Endothelial cell of umbilical vein (primary cell): Measurements from ENCODE around the gene C4orf50. TPM values are rescaled to one million over a fixed set of nuclear protein-coding genes. Genes with fewer than 3 reads are reported as not detected.

ENCODE experiments used
- BruUV-seq: library from RNA; stranded (reverse); fragments of 400-500 nt; replicated peaks from 2 replicates; lab custom pipeline; 2021; lab: Mats Ljungman, UMichigan
- CTCF ChIA-PET: fragments of 300-600, 350-600 bp; sonication (Branson Sonifier 250); formaldehyde crosslinking; loops from one replicate; lab custom pipeline; 2021; ENCODE audit warnings: antibody characterized with exemption, inconsistent platforms; lab: Charles Lee
- POLR2A ChIA-PET: fragments of 300-600, 350-600 bp; sonication (Branson Sonifier 250); formaldehyde crosslinking; loops from one replicate; lab custom pipeline; 2021; ENCODE audit warnings: antibody characterized with exemption, inconsistent platforms; lab: Charles Lee
- DNase-seq: peaks from one replicate; pipeline ENCODE4 v3.0.0-alpha.2; 2011; ENCODE audit warnings: low read depth, low spot score
- FAIRE-seq: peaks from 2 replicates; lab custom pipeline; 2011; peaks lifted over from hg19 to GRCh38; lab: Jason Lieb, UNC
- H2AFZ ChIP-seq: 2 replicates; pipeline ENCODE4 v1.6.0; 2012; ENCODE audit warnings: low read depth, low read length, control low read depth, inconsistent platforms
- H3K27ac ChIP-seq: 2 replicates; pipeline ENCODE4 v1.5.1; 2011; ENCODE audit warnings: low read depth, mild to moderate bottlenecking, control low read depth, low read length, moderate library complexity; ENCODE audit not compliant: insufficient read depth
- H3K27me3 ChIP-seq, 2 experiments: 2 replicates each; pipeline versions ENCODE4 v1.6.0 to v1.6.1; 2011; ENCODE audit warnings: low read length in 2 of 2, mixed read lengths in 1 of 2; ENCODE audit not compliant: control insufficient read depth in 2 of 2, insufficient read depth in 2 of 2
- H3K36me3 ChIP-seq, 2 experiments: 2 replicates in 1 of 2; 3 replicates in 1 of 2; pipeline ENCODE4 v1.5.1; 2011; ENCODE audit warnings: low read length in 2 of 2, mild to moderate bottlenecking in 1 of 2, moderate library complexity in 1 of 2; ENCODE audit not compliant: control insufficient read depth in 2 of 2, insufficient read depth in 2 of 2; ENCODE audit errors: extremely low read depth in 1 of 2
- H3K4me1 ChIP-seq: 3 replicates; pipeline ENCODE4 v1.5.1; 2011; ENCODE audit warnings: mild to moderate bottlenecking, low read length; ENCODE audit not compliant: control insufficient read depth, insufficient read depth; ENCODE audit errors: extremely low read depth
- H3K4me2 ChIP-seq: 2 replicates; pipeline ENCODE4 v1.6.1; 2011; ENCODE audit warnings: low read length, control low read depth, mixed read lengths; ENCODE audit not compliant: insufficient read depth
- H3K4me3 ChIP-seq, 3 experiments: fragments of 200-600 bp in 1 of 3; sonication (generic), shearing (Covaris generic) in 1 of 3; replicated peaks in 1 of 3; 2 replicates each; pipeline ENCODE4 v1.5.1; 2011 to 2016; ENCODE audit warnings: control low read depth in 3 of 3, low read length in 3 of 3, mild to moderate bottlenecking in 2 of 3, inconsistent platforms in 1 of 3, low read depth in 1 of 3, moderate library complexity in 1 of 3; ENCODE audit not compliant: insufficient read depth in 1 of 3
- H3K79me2 ChIP-seq: 2 replicates; pipeline ENCODE4 v1.6.0; 2012; ENCODE audit warnings: low read length, inconsistent platforms; ENCODE audit not compliant: control insufficient read depth, insufficient read depth
- H3K9ac ChIP-seq: replicated peaks from 2 replicates; pipeline ENCODE3; 2011; ENCODE audit warnings: low read length, control low read depth; ENCODE audit not compliant: insufficient read depth; ENCODE audit errors: extremely low read depth
- H3K9me1 ChIP-seq: replicated peaks from 3 replicates; pipeline ENCODE4 v1.6.0; 2011; ENCODE audit warnings: mild to moderate bottlenecking, low read length; ENCODE audit not compliant: control insufficient read depth, insufficient read depth; ENCODE audit errors: extremely low read depth
- H3K9me3 ChIP-seq: replicated peaks from 2 replicates; pipeline ENCODE4 v1.5.1; 2012; ENCODE audit warnings: low read length, inconsistent platforms; ENCODE audit not compliant: control insufficient read depth, insufficient read depth
- H4K20me1 ChIP-seq: replicated peaks from 2 replicates; pipeline ENCODE3; 2011; ENCODE audit warnings: mild to moderate bottlenecking, low read length; ENCODE audit not compliant: control insufficient read depth, insufficient read depth; ENCODE audit errors: extremely low read depth
- EZH2 ChIP-seq: IDR thresholded peaks from 2 replicates; pipeline ENCODE4 v1.6.1; 2012; ENCODE audit warnings: borderline replicate concordance, low read depth, mild to moderate bottlenecking, moderate library complexity, low read length, inconsistent platforms; ENCODE audit not compliant: severe bottlenecking
- FOS ChIP-seq: IDR thresholded peaks from 2 replicates; pipeline ENCODE4 v1.6.1; 2011; ENCODE audit warnings: mild to moderate bottlenecking, low read length, moderate library complexity, borderline replicate concordance; ENCODE audit not compliant: insufficient read depth
- GATA2 ChIP-seq: IDR thresholded peaks from 2 replicates; pipeline ENCODE4 v1.7.0; 2011; ENCODE audit warnings: low read depth, mild to moderate bottlenecking, moderate library complexity, mixed read lengths, low read length; ENCODE audit not compliant: insufficient read length, insufficient read depth
- JUN ChIP-seq: IDR thresholded peaks from 2 replicates; pipeline ENCODE4 v1.6.1; 2011; ENCODE audit warnings: borderline replicate concordance, low read depth; ENCODE audit not compliant: insufficient read length, insufficient read depth
- MYC ChIP-seq: IDR thresholded peaks from one replicate; pipeline ENCODE4 v1.6.1; 2011; ENCODE audit warnings: mild to moderate bottlenecking, low read depth, low read length
- POLR2A ChIP-seq: IDR thresholded peaks from 2 replicates; pipeline ENCODE4 v1.6.1; 2012; ENCODE audit warnings: low read depth, mild to moderate bottlenecking, control low read depth, low read length
- POLR2AphosphoS5 ChIP-seq: IDR thresholded peaks from 2 replicates; pipeline ENCODE4 v1.6.1; 2012; ENCODE audit warnings: low read depth, mild to moderate bottlenecking, control low read depth, low read length, moderate library complexity; ENCODE audit not compliant: insufficient read depth
- dilution Hi-C: fragments of 300-500 bp; cut with MboI; formaldehyde crosslinking; loops from one replicate; pipeline ENCODE4 v1.15.0; 2019; ENCODE audit warnings: low sequenced_read_pairs; ENCODE audit not compliant: extremely low pct_ligation_motif_present
- intact Hi-C: fragments of 100-400 bp; cut with micrococcal nuclease; formaldehyde crosslinking; loops from one replicate; pipeline ENCODE4 v1.10.0; 2022
- polyA plus RNA-seq, 4 experiments: library from polyadenylated mRNA; depleted of rRNA in 3 of 4; stranded (reverse) in 3 of 4; unstranded in 1 of 4; fragments of >200 nt; gene quantifications; 2 replicates each; pipeline versions ENCODE4 v1.2.1 to v1.2.3, GENCODE V29; 2011 to 2012; ENCODE audit warnings: missing spikeins in 1 of 4
- total RNA-seq: library from RNA; stranded (reverse); gene quantifications from 2 replicates; pipeline ENCODE4 v1.2.3, GENCODE V29; 2021
- TF ChIP-seq, protein P1 (sequence below), 2 donors: IDR thresholded peaks; 1 replicate in 1 of 2; 2 replicates in 1 of 2; pipeline ENCODE4 v1.5.1; 2011; ENCODE audit warnings: low read length in 2 of 2, mild to moderate bottlenecking in 2 of 2, moderate library complexity in 2 of 2, control low read depth in 1 of 2, inconsistent platforms in 1 of 2, low read depth in 1 of 2; ENCODE audit not compliant: insufficient read depth in 1 of 2; ENCODE audit errors: extremely low read depth in 1 of 2
- TF ChIP-seq, protein P2 (sequence below): IDR thresholded peaks from 2 replicates; pipeline ENCODE4 v1.6.1; 2011; ENCODE audit not compliant: insufficient read depth, insufficient read length

Gene C4orf50
- total and polyA plus RNA-seq, 2 donors (not counting 3 experiments of a cell fraction or from before 2014, with no cell fraction given), result not detected

DNA sequence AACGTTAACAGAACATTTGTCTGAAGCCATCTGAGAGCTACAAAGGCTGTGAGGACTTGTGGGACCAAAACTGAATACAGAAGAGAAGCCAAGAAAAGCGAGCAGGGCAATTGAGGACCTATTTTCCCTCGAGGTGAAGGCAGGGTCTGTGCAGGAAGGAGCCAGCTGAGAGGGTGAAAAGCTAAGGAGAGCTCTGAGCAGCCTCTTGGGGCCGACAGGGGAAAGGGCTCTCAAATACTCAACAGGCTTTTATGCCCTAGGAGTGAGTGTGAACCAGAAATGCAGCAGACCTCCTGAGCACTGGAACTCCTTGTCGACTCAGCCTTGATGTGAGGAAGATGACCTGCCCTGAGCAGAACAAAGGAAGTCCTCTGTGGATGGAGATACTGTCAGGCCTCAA is 54.2 kb downstream of the C4orf50 start:
- CTCF ChIA-PET, result interaction anchor here (3.8 kb wide), 1 partner anchor 34 kb away, joined by 13 read pairs; no protein-coding TSS in a partner anchor
- H3K4me2 ChIP-seq, result no peak overlapping the region

More for the DNA sequence above, 54.2 kb downstream of the C4orf50 start:
- no TSS peak for BruUV-seq
- Histone ChIP-seq H3K9me3 (no peaks in the 10 kb centered on the region), H3K27ac (no peak overlapping the region), H3K27me3 (no peaks in the 10 kb centered on the region), H3K9me1 (no peaks in the 10 kb centered on the region), H3K9ac (no peak overlapping the region), H3K79me2 (no peaks in the 10 kb centered on the region), H2AFZ (no peak overlapping the region), H4K20me1 (no peaks in the 10 kb centered on the region), H3K4me1 (no peaks in the 10 kb centered on the region), H3K36me3 (no peaks in the 10 kb centered on the region), H3K4me3 (no peak overlapping the region)
- POLR2A ChIA-PET, result no interaction called here
- intact Hi-C loops, result no loop called here
- dilution Hi-C loops, result no loop called here
- FAIRE-seq, result no peak
- no peak for TF ChIP-seq GATA2
- TF ChIP-seq POLR2A, result no peak
- TF ChIP-seq POLR2AphosphoS5, result no peak
- TF ChIP-seq, protein P1, sequence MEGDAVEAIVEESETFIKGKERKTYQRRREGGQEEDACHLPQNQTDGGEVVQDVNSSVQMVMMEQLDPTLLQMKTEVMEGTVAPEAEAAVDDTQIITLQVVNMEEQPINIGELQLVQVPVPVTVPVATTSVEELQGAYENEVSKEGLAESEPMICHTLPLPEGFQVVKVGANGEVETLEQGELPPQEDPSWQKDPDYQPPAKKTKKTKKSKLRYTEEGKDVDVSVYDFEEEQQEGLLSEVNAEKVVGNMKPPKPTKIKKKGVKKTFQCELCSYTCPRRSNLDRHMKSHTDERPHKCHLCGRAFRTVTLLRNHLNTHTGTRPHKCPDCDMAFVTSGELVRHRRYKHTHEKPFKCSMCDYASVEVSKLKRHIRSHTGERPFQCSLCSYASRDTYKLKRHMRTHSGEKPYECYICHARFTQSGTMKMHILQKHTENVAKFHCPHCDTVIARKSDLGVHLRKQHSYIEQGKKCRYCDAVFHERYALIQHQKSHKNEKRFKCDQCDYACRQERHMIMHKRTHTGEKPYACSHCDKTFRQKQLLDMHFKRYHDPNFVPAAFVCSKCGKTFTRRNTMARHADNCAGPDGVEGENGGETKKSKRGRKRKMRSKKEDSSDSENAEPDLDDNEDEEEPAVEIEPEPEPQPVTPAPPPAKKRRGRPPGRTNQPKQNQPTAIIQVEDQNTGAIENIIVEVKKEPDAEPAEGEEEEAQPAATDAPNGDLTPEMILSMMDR (IDR thresholded peaks at IDR 0.05; ENCODE audit: extremely low read depth in 1 of 2, insufficient read depth in 1 of 2, low read depth in 1 of 2, low read length in 2 of 2), result no peak
- TF ChIP-seq MYC, result no peak
- TF ChIP-seq EZH2, result no peak
- TF ChIP-seq, protein P2, sequence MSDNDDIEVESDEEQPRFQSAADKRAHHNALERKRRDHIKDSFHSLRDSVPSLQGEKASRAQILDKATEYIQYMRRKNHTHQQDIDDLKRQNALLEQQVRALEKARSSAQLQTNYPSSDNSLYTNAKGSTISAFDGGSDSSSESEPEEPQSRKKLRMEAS, result no peak
- no peak for TF ChIP-seq JUN
- no peak for TF ChIP-seq FOS
- no peak for DNase-seq
